GM23338 (cell line): ENCODE measurements around the gene WASL. TPM values are rescaled to one million over a fixed set of nuclear protein-coding genes. Genes with fewer than 3 reads are reported as not detected.
A peak's percentile ranks its signal among the peaks of the same experiment; 100 is the strongest.

ENCODE experiments used
- ATAC-seq: fragments of 200-7000 bp; cut with Tn5 transposase; 3 replicates; pipeline ENCODE4 v1.9.1; 2020
- DNase-seq: peaks from one replicate; pipeline ENCODE4 v3.0.0-alpha.2; 2015; ENCODE audit warnings: low spot score
- H2AFZ ChIP-seq: fragments of 200-600 bp; sonication (generic); 2 replicates; pipeline ENCODE4 v1.8.0; 2016; ENCODE audit warnings: antibody characterized with exemption, mild to moderate bottlenecking, moderate library complexity
- H3F3A ChIP-seq: fragments of 200-600 bp; sonication (generic); replicated peaks from 2 replicates; pipeline ENCODE4 v1.8.0; 2017; ENCODE audit warnings: antibody characterized with exemption, mixed run types, low read depth
- H3K27ac ChIP-seq: fragments of 200-600 bp; sonication (generic); 2 replicates; pipeline ENCODE4 v1.6.1; 2016; ENCODE audit warnings: low read depth
- H3K27me3 ChIP-seq: fragments of 200-600 bp; sonication (generic); 2 replicates; pipeline ENCODE4 v1.8.0; 2016; ENCODE audit warnings: mild to moderate bottlenecking, mixed run types, moderate library complexity; ENCODE audit not compliant: insufficient read depth
- H3K36me3 ChIP-seq: fragments of 200-600 bp; sonication (generic); 2 replicates; pipeline ENCODE4 v1.8.0; 2016; ENCODE audit warnings: mild to moderate bottlenecking; ENCODE audit not compliant: insufficient read depth
- H3K4me1 ChIP-seq: fragments of 200-600 bp; sonication (generic); 2 replicates; pipeline ENCODE4 v1.8.0; 2016; ENCODE audit warnings: mild to moderate bottlenecking, moderate library complexity; ENCODE audit not compliant: insufficient read depth
- H3K4me2 ChIP-seq: fragments of 200-600 bp; sonication (generic); 2 replicates; pipeline ENCODE4 v1.7.1; 2017; ENCODE audit warnings: mixed run types
- H3K4me3 ChIP-seq: fragments of 200-600 bp; sonication (generic); 2 replicates; pipeline ENCODE4 v1.6.1; 2016; ENCODE audit warnings: mixed run types
- H3K79me2 ChIP-seq: fragments of 200-600 bp; sonication (generic); replicated peaks from 2 replicates; pipeline ENCODE4 v1.8.0; 2017; ENCODE audit warnings: mild to moderate bottlenecking; ENCODE audit not compliant: insufficient read depth
- H3K9me2 ChIP-seq: fragments of 200-600 bp; sonication (generic); 2 replicates; pipeline ENCODE4 v1.8.0; 2017; ENCODE audit not compliant: insufficient read depth
- H4K20me1 ChIP-seq: fragments of 200-600 bp; sonication (generic); replicated peaks from 2 replicates; pipeline ENCODE4 v1.8.0; 2017; ENCODE audit warnings: mild to moderate bottlenecking; ENCODE audit not compliant: insufficient read depth
- H3K27ac Mint-ChIP-seq: 2 replicates; pipeline ENCODE4 v1.8.0; 2020; ENCODE audit warnings: inconsistent platforms, mild to moderate bottlenecking, moderate library complexity, mixed read lengths
- H3K27me3 Mint-ChIP-seq: 3 replicates; pipeline ENCODE4 v1.8.0; 2022; ENCODE audit warnings: low read depth, mild to moderate bottlenecking, moderate library complexity, mixed read lengths, inconsistent platforms; ENCODE audit not compliant: insufficient read depth, poor library complexity
- H3K36me3 Mint-ChIP-seq: 3 replicates; pipeline ENCODE4 v1.8.0; 2021; ENCODE audit warnings: low read depth, mild to moderate bottlenecking, inconsistent platforms, moderate library complexity, mixed read lengths
- H3K4me1 Mint-ChIP-seq: 3 replicates; pipeline ENCODE4 v1.8.0; 2020; ENCODE audit warnings: mild to moderate bottlenecking, inconsistent platforms, mixed read lengths
- H3K4me3 Mint-ChIP-seq: 3 replicates; pipeline ENCODE4 v1.8.0; 2021; ENCODE audit warnings: moderate library complexity, mild to moderate bottlenecking, inconsistent platforms, mixed read lengths
- H3K9me3 Mint-ChIP-seq: 3 replicates; pipeline ENCODE4 v1.8.0; 2020; ENCODE audit warnings: moderate library complexity, mild to moderate bottlenecking, inconsistent platforms, mixed read lengths
- CREB1 ChIP-seq: fragments of 250-450 bp; sonication (Bioruptor Pico); IDR thresholded peaks from 2 replicates; pipeline ENCODE4 v1.5.0; 2020; ENCODE audit warnings: low read depth, mild to moderate bottlenecking, moderate library complexity
- ETS1 ChIP-seq: IDR thresholded peaks from 2 replicates; pipeline ENCODE4 v1.6.1; 2016; ENCODE audit warnings: antibody characterized with exemption
- EZH2 ChIP-seq: fragments of 200-600 bp; sonication (generic); IDR thresholded peaks from one replicate; pipeline ENCODE4 v1.8.0; 2017; ENCODE audit warnings: antibody characterized with exemption, mild to moderate bottlenecking, low read depth; ENCODE audit not compliant: unreplicated experiment
- EZH2phosphoT487 ChIP-seq: fragments of 200-600 bp; sonication (generic); IDR thresholded peaks from one replicate; pipeline ENCODE4 v1.8.1; 2018; ENCODE audit warnings: antibody characterized with exemption; ENCODE audit not compliant: unreplicated experiment
- JUNB ChIP-seq: IDR thresholded peaks from one replicate; pipeline ENCODE4 v1.6.1; 2016; ENCODE audit warnings: antibody characterized with exemption; ENCODE audit not compliant: unreplicated experiment
- NANOG ChIP-seq: IDR thresholded peaks from 2 replicates; pipeline ENCODE4 v1.6.1; 2016; ENCODE audit warnings: antibody characterized with exemption, borderline replicate concordance
- POLR2AphosphoS5 ChIP-seq: IDR thresholded peaks from 2 replicates; pipeline ENCODE4 v1.6.1; 2016; ENCODE audit warnings: antibody characterized with exemption, low read depth
- STAT1 ChIP-seq: IDR thresholded peaks from one replicate; pipeline ENCODE4 v1.6.1; 2016; ENCODE audit warnings: antibody characterized with exemption; ENCODE audit not compliant: unreplicated experiment
- ZNF114 ChIP-seq: fragments of 250-450 bp; sonication (Bioruptor Pico); IDR thresholded peaks from 2 replicates; pipeline ENCODE4 v1.5.0; 2020; ENCODE audit warnings: mild to moderate bottlenecking, moderate library complexity
- ZNF331 ChIP-seq: fragments of 250-450 bp; sonication (Bioruptor Pico); IDR thresholded peaks from 2 replicates; pipeline ENCODE4 v1.5.0; 2020; ENCODE audit warnings: low read depth, mild to moderate bottlenecking, moderate library complexity
- polyA plus RNA-seq: library from polyadenylated mRNA; unstranded; fragments of >200 nt; fragmentation: Nextera tagmentation; extraction: Ambion mirVana; gene quantifications from 2 replicates; pipeline ENCODE4 v1.2.1, GENCODE V29; 2016
- total RNA-seq: library from RNA; depleted of rRNA; stranded (reverse); fragments of >200 nt; shearing (Covaris generic); gene quantifications from 2 replicates; pipeline ENCODE4 v1.2.3, GENCODE V29; 2014
- TF ChIP-seq, protein P1 (sequence below): fragments of 250-450 bp; sonication (Bioruptor Pico); IDR thresholded peaks from 2 replicates; pipeline ENCODE4 v1.5.0; 2020; ENCODE audit warnings: mild to moderate bottlenecking, moderate library complexity
- TF ChIP-seq, protein P2 (sequence below), 2 experiments: fragments of 200-600 bp in 1 of 2; sonication (generic) in 1 of 2; conservative IDR thresholded peaks; 2 replicates each; pipeline versions ENCODE4 v1.5.1 to v1.6.1; 2016 to 2017; ENCODE audit warnings: antibody characterized with exemption in 2 of 2, low read depth in 2 of 2, mild to moderate bottlenecking in 2 of 2, moderate library complexity in 1 of 2
- TF ChIP-seq, protein P3 (sequence below): IDR thresholded peaks from one replicate; pipeline ENCODE4 v1.6.1; 2018; ENCODE audit warnings: antibody characterized with exemption; ENCODE audit not compliant: unreplicated experiment

Gene WASL
- total and polyA plus RNA-seq, 2 experiments from 2014 or later, result 36.4 to 45.3 TPM

GRCh38 chr7:123772652-123773051 is 23.8 kb upstream of the WASL start:
- Histone ChIP-seq H3K9me2 (no peaks in the 10 kb centered on the region), H3K36me3 (no peaks in the 10 kb centered on the region), H3K4me2 (peak overlapping the region; percentile 2; the same call in 1 of the 2 replicates), H3F3A (no peaks in the 10 kb centered on the region), H3K27me3 (no peaks in the 10 kb centered on the region), H3K4me1 (peaks cover 34% of the 10 kb centered on the region), H4K20me1 (no peaks in the 10 kb centered on the region), H2AFZ (no peak overlapping the region; the same call in 1 of the 2 replicates), H3K27ac (no peak overlapping the region), H3K4me3 (no peak overlapping the region), H3K79me2 (no peaks in the 10 kb centered on the region)
- H3K4me3 Mint-ChIP-seq, result no peak overlapping the region
- H3K4me1 Mint-ChIP-seq, result peaks cover 16% of the 10 kb centered on the region
- ATAC-seq, result no peak
- peak overlapping the region; percentile 3; the same call in 1 of the 2 replicates for H3K27ac Mint-ChIP-seq
- H3K36me3 Mint-ChIP-seq, result no peaks in the 10 kb centered on the region
- H3K9me3 Mint-ChIP-seq, result no peaks in the 10 kb centered on the region
- H3K27me3 Mint-ChIP-seq, result no peaks in the 10 kb centered on the region
- DNase-seq, result no peak
- TF ChIP-seq ZNF114 (CRISPR knock-in tag), result no peak
- TF ChIP-seq EZH2phosphoT487, result no peak
- no peak for TF ChIP-seq EZH2
- no peak for TF ChIP-seq ETS1
- TF ChIP-seq STAT1, result no peak
- TF ChIP-seq JUNB, result no peak
- TF ChIP-seq, protein P1, sequence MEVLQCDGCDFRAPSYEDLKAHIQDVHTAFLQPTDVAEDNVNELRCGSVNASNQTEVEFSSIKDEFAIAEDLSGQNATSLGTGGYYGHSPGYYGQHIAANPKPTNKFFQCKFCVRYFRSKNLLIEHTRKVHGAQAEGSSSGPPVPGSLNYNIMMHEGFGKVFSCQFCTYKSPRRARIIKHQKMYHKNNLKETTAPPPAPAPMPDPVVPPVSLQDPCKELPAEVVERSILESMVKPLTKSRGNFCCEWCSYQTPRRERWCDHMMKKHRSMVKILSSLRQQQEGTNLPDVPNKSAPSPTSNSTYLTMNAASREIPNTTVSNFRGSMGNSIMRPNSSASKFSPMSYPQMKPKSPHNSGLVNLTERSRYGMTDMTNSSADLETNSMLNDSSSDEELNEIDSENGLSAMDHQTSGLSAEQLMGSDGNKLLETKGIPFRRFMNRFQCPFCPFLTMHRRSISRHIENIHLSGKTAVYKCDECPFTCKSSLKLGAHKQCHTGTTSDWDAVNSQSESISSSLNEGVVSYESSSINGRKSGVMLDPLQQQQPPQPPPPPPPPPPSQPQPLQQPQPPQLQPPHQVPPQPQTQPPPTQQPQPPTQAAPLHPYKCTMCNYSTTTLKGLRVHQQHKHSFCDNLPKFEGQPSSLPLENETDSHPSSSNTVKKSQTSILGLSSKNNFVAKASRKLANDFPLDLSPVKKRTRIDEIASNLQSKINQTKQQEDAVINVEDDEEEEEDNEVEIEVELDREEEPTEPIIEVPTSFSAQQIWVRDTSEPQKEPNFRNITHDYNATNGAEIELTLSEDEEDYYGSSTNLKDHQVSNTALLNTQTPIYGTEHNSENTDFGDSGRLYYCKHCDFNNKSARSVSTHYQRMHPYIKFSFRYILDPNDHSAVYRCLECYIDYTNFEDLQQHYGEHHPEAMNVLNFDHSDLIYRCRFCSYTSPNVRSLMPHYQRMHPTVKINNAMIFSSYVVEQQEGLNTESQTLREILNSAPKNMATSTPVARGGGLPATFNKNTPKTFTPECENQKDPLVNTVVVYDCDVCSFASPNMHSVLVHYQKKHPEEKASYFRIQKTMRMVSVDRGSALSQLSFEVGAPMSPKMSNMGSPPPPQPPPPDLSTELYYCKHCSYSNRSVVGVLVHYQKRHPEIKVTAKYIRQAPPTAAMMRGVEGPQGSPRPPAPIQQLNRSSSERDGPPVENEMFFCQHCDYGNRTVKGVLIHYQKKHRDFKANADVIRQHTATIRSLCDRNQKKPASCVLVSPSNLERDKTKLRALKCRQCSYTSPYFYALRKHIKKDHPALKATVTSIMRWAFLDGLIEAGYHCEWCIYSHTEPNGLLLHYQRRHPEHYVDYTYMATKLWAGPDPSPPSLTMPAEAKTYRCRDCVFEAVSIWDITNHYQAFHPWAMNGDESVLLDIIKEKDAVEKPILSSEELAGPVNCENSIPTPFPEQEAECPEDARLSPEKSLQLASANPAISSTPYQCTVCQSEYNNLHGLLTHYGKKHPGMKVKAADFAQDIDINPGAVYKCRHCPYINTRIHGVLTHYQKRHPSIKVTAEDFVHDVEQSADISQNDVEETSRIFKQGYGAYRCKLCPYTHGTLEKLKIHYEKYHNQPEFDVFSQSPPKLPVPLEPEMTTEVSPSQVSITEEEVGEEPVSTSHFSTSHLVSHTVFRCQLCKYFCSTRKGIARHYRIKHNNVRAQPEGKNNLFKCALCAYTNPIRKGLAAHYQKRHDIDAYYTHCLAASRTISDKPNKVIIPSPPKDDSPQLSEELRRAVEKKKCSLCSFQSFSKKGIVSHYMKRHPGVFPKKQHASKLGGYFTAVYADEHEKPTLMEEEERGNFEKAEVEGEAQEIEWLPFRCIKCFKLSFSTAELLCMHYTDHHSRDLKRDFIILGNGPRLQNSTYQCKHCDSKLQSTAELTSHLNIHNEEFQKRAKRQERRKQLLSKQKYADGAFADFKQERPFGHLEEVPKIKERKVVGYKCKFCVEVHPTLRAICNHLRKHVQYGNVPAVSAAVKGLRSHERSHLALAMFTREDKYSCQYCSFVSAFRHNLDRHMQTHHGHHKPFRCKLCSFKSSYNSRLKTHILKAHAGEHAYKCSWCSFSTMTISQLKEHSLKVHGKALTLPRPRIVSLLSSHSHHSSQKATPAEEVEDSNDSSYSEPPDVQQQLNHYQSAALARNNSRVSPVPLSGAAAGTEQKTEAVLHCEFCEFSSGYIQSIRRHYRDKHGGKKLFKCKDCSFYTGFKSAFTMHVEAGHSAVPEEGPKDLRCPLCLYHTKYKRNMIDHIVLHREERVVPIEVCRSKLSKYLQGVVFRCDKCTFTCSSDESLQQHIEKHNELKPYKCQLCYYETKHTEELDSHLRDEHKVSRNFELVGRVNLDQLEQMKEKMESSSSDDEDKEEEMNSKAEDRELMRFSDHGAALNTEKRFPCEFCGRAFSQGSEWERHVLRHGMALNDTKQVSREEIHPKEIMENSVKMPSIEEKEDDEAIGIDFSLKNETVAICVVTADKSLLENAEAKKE, result no peak
- no peak for TF ChIP-seq ZNF331
- TF ChIP-seq, protein P2, sequence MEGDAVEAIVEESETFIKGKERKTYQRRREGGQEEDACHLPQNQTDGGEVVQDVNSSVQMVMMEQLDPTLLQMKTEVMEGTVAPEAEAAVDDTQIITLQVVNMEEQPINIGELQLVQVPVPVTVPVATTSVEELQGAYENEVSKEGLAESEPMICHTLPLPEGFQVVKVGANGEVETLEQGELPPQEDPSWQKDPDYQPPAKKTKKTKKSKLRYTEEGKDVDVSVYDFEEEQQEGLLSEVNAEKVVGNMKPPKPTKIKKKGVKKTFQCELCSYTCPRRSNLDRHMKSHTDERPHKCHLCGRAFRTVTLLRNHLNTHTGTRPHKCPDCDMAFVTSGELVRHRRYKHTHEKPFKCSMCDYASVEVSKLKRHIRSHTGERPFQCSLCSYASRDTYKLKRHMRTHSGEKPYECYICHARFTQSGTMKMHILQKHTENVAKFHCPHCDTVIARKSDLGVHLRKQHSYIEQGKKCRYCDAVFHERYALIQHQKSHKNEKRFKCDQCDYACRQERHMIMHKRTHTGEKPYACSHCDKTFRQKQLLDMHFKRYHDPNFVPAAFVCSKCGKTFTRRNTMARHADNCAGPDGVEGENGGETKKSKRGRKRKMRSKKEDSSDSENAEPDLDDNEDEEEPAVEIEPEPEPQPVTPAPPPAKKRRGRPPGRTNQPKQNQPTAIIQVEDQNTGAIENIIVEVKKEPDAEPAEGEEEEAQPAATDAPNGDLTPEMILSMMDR (conservative IDR thresholded peaks at IDR 0.05; ENCODE audit: low read depth in 2 of 2), result no peak
- TF ChIP-seq CREB1 (CRISPR knock-in tag), result no peak
- no peak for TF ChIP-seq POLR2AphosphoS5
- TF ChIP-seq, protein P3, sequence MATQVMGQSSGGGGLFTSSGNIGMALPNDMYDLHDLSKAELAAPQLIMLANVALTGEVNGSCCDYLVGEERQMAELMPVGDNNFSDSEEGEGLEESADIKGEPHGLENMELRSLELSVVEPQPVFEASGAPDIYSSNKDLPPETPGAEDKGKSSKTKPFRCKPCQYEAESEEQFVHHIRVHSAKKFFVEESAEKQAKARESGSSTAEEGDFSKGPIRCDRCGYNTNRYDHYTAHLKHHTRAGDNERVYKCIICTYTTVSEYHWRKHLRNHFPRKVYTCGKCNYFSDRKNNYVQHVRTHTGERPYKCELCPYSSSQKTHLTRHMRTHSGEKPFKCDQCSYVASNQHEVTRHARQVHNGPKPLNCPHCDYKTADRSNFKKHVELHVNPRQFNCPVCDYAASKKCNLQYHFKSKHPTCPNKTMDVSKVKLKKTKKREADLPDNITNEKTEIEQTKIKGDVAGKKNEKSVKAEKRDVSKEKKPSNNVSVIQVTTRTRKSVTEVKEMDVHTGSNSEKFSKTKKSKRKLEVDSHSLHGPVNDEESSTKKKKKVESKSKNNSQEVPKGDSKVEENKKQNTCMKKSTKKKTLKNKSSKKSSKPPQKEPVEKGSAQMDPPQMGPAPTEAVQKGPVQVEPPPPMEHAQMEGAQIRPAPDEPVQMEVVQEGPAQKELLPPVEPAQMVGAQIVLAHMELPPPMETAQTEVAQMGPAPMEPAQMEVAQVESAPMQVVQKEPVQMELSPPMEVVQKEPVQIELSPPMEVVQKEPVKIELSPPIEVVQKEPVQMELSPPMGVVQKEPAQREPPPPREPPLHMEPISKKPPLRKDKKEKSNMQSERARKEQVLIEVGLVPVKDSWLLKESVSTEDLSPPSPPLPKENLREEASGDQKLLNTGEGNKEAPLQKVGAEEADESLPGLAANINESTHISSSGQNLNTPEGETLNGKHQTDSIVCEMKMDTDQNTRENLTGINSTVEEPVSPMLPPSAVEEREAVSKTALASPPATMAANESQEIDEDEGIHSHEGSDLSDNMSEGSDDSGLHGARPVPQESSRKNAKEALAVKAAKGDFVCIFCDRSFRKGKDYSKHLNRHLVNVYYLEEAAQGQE, result no peak
- no peak for TF ChIP-seq NANOG
